Cardiac septum (tissue), 1 donor: ENCODE results near the gene ZDHHC18. TPM values are rescaled to one million over a fixed set of nuclear protein-coding genes. Genes with fewer than 3 reads are reported as not detected.
"Not testable (repeated sequence)": the region's sequence is repeated elsewhere in the genome, so short reads cannot be mapped to it uniquely, and the experiment has no call there.

Source experiments
- DNase-seq: peaks from one replicate; pipeline ENCODE4 v3.0.0-alpha.2; 2020; ENCODE audit warnings: low spot score
- intact Hi-C: fragments of 100-400 bp; cut with DNase I; formaldehyde crosslinking; loops from one replicate; pipeline ENCODE4 v1.14.0; 2022
- total RNA-seq: library from RNA; stranded (reverse); fragmentation: NEBNext Ultra II Directional; extraction: Animal tissue kit (Norgen Biotek cat#: 25700); gene quantifications from one replicate; pipeline ENCODE4 v1.2.1, GENCODE V29; 2021
- donor health status: DM: no; HTN: no; CAD: no.

ZDHHC18 gene
- total RNA-seq, 1 donor from 2014 or later, result 13.0 TPM

DNA sequence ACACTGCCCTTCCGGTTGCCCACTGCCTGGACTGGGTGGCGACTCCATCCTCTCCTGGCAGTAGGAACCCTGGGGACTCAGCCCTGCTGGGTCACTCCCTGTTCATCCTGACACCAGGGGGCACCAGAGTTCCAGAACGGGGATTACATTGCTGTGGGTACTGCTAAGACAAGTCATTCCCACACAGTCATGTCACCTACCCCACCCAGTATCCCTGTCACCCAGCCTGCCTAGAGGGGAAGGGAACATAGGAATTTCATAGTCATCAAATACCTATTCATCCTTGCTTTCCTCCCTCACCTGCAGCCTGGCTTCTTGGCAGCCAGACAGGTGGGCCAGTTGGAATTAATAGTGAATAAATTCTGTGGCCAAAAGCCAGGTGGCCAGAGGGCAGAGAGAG lies 26.7 kb downstream of the ZDHHC18 start:
- intact Hi-C loops, result loop anchor here (1.0 kb wide), 1 partner anchor 25 kb away; no protein-coding TSS in a partner anchor
- DNase-seq, result peak; percentile 92

DNA sequence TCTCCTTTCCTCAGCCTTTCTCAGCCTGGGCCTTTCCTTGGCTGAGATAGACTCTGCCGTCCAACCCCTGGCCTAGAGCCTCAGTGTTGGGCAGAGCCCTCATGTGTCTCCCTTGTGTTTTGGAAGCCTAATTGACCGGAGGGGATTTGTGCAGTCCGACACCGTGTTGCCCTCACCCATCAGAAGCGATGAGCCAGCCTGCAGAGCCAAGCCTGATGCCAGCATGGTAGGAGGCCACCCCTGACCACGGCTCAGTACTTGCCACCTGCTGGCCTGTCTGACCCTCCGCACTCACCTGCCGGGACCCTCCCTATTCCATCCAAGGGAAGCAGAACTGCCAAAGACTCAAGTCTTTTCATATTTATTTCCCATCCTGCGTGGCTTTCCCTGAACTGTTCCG lies 27.1 kb downstream of the ZDHHC18 start:
- intact Hi-C loops, result loop anchor here (1.0 kb wide), 1 partner anchor 25 kb away; no protein-coding TSS in a partner anchor
- no peak for DNase-seq

DNA sequence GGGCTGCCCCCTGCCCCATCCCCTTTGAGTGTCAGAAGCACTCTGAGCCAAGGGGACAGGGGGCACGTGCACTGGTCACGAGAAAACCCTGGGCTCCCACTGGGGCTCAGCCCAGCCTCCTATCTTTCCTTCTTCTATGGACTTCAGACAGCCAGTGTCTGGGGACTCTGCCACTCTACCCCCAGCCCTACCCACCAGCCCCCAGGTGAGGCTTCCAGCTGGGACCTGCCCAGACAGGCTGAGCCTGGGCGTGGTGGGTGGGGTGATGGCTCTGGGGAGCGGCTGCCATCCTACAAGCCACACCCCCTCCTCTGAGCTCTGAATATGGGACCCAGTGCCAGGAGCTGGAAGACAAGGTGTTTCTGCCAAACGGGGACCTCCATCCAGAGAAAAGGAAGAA lies 28.4 kb downstream of the ZDHHC18 start:
- intact Hi-C loops, result no loop called here

DNA sequence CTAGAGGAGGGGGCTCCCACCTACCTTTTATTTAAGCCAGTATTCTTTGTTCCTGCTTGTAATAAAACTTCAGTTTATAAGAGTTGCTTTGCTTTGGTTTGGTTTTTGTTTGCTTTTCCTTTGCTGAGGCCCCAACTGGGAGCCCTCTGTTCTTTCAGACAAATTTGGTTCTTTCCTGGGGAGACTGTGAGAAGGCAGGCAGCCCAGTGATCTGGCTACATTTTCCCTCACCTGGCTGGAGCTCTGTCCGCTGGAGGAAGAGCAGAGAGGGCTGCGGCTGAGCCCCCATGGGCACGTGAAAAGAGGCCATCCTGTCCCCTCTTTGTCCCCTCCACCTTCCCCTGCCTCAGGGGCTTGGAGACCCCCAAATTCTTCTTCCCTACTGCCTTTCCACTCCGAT lies 29.1 kb downstream of the ZDHHC18 start:
- no peak for DNase-seq
- intact Hi-C loops, result no loop called here

More for the DNA sequence above, 28.4 kb downstream of the ZDHHC18 start:
- no peak for DNase-seq

DNA sequence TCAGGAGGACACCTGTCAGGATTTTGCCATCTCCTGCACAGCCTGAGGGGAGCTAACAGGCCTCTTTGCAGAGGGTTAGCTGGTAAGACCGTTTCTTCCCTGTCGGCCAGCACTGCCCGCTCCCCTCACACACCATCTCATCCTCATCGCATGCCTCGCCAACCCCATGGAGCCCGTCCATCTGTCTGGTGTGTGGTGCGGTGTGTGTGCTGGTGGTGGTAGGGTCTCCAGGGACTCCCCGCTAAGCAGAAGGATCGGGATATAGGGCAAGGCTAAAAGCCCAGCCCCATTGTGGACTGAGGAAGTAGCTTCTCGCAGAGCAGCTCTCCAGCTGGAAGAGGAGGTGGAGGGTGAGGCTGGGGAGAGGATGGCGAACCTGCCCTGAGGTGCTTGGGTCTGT lies 29.7 kb downstream of the ZDHHC18 start:
- intact Hi-C loops, result no loop called here
- no peak for DNase-seq

DNA sequence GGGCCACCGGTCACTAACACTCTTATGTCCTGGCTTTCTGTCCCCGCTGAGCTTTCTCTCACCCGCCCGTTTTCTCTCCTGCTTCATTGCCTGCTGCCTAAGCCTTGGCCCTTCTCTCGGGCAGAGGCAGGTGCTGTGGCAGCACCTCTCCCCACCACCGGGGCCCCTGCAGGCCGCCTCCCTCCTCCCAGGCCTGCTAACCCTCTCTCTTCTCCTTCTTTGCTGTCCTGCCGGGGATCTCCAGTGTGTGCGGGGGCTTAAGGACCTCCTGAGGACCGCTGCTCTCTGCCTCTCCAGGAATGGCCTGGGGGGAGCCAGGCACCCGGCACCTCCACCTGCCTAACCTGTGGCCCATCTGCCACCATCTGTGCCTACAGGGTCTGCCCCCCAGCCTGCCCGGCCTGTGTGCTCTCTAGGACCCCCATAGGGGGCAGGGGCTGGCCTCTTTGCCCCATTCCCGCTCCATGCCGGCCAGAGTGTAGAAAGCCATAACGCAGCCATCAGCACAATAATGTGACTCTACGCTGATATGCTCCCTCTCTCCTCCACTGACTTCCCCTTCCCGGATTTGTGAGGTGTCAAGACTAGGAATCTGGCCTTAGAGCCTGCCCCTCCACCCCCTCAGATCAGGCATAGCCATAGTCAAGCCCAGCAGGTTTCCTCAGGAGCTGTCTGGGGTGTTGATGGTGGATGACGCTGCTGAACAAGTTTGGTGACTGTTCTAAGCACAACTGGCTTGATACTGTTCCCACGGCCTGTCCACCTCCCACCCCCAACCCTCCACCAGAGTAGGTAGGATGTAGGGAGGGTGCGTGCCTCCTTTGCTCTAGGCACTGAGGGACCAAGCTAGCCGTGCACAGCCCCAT lies 30.3 kb downstream of the ZDHHC18 start:
- intact Hi-C loops, result no loop called here
- no peak for DNase-seq

DNA sequence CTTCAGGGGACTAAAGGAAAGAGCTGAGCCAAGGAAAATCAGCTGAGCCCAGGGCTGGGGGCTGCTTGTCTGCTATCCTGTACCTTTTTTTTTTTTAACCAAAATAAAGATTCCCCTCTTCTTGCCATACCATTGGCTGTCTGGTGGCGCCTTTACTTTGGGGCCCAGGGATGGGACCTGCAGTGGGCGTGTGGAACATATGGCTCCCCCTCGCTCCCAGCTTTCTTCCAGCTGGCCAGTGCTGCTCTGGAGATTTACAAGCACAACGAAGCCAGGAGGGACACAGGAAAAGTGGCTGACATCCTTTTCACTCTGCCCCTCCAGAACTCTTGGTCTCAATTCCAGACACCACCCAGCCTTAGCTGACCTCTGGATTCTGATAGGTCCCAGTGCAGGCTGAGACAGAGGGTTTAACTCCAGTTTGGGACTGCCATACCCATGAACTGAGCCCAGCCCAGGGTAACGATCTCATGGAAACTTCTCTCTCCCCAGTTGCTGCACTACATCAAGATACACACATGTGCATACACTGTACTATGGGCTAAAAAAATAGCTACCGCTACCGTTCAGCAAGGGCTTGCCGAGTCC lies 31.1 kb downstream of the ZDHHC18 start:
- intact Hi-C loops, result no loop called here
- no peak for DNase-seq

DNA sequence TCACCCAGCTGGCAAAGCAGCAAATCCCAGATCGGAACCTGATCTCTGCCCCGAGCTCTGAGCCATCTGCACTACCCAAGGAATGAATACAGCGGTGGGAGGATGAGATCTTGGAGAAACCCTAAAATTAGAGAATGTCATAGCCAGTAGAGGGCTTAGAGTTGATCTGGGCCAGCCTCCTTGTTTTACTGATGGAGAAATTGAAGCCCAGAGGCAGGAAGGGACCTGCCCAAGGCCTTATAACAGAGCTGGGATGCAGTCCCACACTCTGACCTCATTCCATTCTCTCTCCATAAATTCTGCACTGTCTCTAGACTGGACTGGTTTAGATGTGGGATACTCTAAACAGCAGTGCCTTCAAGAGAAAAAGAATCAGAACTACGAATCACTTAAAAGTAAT lies 31.7 kb downstream of the ZDHHC18 start:
- no peak for DNase-seq
- intact Hi-C loops, result no loop called here

DNA sequence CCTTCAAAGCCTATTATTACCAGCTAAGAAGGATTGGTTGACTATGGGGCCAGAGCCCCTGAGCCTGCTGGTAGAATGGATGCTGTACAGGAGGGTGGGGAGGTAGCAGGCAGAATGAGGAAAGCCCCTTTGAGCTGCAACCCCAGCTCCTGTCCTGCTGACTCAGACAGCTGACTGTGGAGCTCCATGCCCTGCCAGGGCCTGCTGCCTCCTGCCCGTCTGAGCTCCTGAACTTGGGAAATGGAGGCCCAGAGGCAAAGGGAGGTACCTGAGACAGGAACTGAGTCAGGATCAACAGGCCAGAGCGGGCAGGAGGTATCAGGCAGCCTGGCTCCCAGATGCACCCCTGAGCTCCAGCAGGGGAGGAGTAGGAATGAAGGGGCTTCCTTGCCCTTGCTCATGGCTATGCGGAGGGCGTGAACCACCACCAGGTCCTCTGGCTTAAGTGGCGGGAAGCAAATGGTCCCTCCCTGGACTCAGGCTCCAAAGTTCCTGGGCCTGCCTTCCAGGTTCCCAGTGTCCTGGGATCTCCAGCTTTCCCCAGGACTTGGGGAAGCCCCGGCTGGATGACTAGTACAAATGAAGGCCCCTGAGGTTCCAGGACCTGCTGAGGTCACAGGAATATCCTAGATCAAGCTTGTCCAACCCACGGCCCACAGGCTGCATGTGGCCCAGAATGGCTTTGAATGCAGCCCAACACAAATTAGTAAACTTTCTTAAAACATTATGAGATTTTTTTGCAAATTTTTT lies 32.6 kb downstream of the ZDHHC18 start:
- DNase-seq, result no peak
- intact Hi-C loops, result no loop called here

DNA sequence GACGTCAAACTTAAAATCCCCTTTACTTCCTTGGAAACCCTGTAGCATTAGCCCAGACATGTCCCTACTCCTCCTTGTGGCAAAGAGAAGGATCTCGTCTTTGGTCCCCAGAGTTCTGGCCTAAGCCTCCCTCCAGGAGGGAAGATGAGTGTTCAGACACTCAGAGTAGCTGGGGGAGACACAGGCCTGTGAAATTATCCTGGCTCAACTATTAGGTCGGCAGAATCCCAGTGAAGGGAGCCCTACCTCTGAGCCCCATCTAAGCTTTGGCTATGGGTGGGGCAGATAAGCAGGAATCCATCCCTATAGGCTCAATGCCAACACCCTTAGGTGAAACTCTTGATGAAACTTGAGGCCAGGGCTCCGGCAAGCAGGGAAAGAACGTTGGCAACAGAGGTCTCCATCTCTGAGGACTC lies 34.8 kb downstream of the ZDHHC18 start:
- DNase-seq, result no peak
- intact Hi-C loops, result loop anchor here (5.0 kb wide), 1 partner anchor 39 kb away; no protein-coding TSS in a partner anchor

DNA sequence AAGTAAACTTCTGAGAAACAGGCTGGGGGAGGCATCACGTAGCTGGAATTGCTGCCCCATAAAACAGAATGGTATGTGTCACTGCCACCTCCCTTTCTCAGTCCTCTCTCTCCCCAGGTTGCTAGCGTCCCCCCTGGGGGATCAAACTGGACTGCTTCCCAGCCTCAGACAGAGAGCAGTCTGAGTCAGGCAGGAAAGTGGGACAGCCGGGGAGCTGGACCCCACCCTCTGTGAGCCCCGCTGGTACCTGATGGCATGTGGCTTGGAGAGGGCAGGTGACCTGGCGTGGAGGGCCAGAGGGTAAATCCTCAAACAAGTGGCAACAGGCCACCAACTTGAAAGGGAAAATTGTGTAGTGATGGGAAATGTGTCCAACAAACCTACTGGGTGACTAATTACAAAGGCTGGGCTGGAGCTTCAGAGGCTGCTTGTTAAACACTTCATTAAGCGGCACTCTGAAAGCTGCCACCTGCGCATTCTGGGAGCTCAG lies 35.4 kb downstream of the ZDHHC18 start:
- intact Hi-C loops, result loop anchor here (5.0 kb wide), 1 partner anchor 40 kb away; no protein-coding TSS in a partner anchor

DNA sequence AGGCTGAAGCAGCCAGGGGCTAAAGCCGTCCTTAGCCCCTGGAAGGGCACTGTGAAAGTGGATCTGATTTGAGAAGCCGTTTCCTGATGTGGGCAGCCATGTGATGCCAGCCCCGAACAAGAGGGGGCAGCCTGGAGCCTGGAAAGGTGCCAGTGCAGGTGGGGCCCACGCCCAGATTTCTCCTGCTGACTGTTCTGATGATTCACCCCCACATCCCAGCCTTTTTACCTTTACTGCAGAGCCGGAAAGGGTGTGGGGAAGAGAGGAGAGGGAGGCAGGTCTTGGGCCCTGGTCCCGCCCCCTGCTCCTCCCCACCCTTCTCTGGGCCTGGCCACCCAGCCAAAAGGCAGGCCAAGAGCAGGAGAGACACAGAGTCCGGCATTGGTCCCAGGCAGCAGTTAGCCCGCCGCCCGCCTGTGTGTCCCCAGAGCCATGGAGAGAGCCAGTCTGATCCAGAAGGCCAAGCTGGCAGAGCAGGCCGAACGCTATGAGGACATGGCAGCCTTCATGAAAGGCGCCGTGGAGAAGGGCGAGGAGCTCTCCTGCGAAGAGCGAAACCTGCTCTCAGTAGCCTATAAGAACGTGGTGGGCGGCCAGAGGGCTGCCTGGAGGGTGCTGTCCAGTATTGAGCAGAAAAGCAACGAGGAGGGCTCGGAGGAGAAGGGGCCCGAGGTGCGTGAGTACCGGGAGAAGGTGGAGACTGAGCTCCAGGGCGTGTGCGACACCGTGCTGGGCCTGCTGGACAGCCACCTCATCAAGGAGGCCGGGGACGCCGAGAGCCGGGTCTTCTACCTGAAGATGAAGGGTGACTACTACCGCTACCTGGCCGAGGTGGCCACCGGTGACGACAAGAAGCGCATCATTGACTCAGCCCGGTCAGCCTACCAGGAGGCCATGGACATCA lies 36.5 kb downstream of the ZDHHC18 start, which contains the start of gene SFN:
Gene SFN, plus strand, starts transcription at position 369 of the 904 bp plus-strand sequence. Its CDS starts 64 bp downstream, at position 433.
- intact Hi-C loops, result loop anchor here (5.0 kb wide), 1 partner anchor 41 kb away; no protein-coding TSS in a partner anchor

More for the DNA sequence above, 35.4 kb downstream of the ZDHHC18 start:
- DNase-seq, result no peak

DNA sequence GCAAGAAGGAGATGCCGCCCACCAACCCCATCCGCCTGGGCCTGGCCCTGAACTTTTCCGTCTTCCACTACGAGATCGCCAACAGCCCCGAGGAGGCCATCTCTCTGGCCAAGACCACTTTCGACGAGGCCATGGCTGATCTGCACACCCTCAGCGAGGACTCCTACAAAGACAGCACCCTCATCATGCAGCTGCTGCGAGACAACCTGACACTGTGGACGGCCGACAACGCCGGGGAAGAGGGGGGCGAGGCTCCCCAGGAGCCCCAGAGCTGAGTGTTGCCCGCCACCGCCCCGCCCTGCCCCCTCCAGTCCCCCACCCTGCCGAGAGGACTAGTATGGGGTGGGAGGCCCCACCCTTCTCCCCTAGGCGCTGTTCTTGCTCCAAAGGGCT lies 37.2 kb downstream of the ZDHHC18 start:
- DNase-seq, result no peak
- intact Hi-C loops, result loop anchor here (5.0 kb wide), 1 partner anchor 41 kb away; no protein-coding TSS in a partner anchor

More for the DNA sequence above, 36.5 kb downstream of the ZDHHC18 start, which contains the start of gene SFN:
- no peak for DNase-seq

DNA sequence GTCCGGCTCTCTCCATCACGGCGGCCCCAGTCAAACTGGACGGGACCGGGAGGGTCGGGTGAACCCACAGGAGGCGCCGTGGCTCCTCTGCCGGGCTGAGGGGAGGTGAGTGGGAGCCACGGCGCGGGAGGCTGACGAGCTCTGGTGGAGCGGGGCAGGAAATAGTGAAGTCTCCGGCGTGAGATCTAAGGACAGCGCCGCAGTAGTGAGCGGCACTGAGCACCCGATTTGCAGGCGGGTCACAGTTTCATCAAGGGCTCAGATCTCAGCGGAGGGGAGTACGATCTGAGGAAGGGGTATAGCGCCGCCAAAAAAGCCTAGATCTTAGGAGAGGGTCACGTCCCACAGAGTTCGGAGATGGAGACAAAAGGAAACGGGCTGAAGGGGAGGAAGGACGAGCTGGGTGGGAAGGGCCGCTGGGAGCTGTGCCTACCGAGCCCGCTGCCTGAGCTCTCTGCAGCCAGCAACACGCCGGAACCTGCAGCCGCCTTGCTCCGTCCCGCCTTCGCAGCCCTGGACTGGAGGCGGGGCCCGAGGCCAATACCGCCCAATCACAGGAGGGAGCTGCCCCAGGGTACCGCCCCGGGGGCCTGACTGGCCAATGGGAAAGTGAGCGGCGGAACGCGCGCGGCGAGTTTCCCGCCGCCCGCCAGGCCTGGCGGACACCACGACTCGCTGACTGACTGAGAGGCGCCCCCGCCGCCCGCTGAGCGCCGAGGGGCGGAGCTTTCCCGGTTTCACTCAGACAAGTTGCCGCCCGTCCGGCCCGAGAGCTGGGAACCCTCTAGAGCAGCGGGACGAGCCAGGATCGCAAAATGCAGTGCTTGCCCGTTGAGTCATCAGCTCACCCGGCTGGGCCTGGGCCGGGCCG lies 38.4 kb downstream of the ZDHHC18 start:
- intact Hi-C loops, result loop anchor here (5.0 kb wide), 1 partner anchor 43 kb away; no protein-coding TSS in a partner anchor
- DNase-seq, result peak; percentile 98

DNA sequence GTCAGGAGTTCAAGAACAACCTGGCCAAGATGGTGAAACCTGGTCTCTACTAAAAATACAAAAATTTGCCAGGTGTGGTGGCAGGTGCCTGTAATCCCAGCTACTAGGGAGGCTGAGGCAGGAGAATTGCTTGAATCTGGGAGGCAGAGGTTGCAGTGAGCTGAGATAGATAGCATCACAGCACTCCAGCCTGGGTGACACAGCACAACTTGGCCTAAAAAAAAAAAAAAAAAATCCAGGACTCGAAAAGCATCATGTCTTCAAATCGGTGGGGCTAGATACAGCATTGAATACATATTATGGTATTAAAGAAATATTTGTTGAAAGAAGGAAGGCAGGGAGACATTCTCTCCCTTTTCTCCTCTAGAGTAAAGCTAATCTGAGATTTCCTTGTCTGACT lies 46.6 kb downstream of the ZDHHC18 start:
- intact Hi-C loops, result not testable (repeated sequence)

DNA sequence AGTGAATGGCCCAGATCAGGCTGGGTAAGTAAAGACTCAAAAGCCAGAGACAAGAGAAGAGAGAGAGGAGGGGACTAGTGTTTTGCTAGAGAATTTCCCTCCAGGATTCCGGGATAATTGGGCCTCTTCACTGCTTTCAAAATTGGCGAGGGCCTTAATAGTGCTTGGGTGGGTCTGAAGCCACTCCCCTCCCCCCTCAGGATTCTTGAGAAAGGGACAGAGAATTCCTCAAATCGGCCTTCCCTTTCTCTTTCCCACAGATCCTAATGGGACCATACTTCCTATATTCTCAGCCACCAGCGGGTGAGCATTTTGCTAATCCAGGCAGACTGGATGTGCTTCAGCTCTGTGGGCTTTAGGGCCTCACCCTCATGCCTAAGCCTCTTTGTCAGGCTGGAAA lies 48.4 kb downstream of the ZDHHC18 start:
- no peak for DNase-seq
- intact Hi-C loops, result loop anchor here (5.0 kb wide), 2 partner anchors 63 to 273 kb away; no protein-coding TSS in a partner anchor

More for the DNA sequence above, 46.6 kb downstream of the ZDHHC18 start:
- DNase-seq, result not testable (repeated sequence)

DNA sequence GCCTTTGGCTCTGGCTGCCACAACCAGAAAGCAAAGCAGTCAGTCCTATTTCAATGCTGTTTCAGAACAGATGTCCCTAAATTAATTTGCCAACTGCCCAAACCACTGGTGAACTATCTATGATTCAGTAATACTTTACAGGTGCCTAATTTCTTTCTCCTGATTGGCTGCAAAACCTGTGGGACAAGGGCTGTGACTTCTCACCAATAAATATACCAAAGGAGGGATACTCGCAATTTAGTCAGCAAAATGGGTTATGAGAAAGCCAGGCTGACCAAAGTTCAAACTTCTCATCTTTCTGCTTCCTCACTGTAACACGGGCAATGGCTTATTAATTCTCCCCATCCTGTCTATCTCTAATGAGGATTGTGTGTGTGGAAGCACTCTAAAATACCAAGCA lies 50.8 kb downstream of the ZDHHC18 start:
- intact Hi-C loops, result loop anchor here (5.0 kb wide), 2 partner anchors 65 to 275 kb away; no protein-coding TSS in a partner anchor
- no peak for DNase-seq
